GM19395 (cell line): ENCODE data around the gene CCR9.

Experiments
- ATAC-seq: cut with Tn5 transposase; IDR thresholded peaks from one replicate; pipeline ENCODE4 v1.9.1; 2021; ENCODE audit warnings: mild to moderate bottlenecking, moderate library complexity; ENCODE audit not compliant: unreplicated experiment

The CCR9 gene

GRCh38 chr3:45950686-45951600, 64.6 kb downstream of the CCR9 start:
- no peak for ATAC-seq

GRCh38 chr3:45951946-45952345, 65.6 kb downstream of the CCR9 start:
- ATAC-seq = no peak

GRCh38 chr3:45952456-45952855, 66.1 kb downstream of the CCR9 start:
- no peak for ATAC-seq
